Esophagus (tissue), 2 donors: ENCODE results near the gene SHISA9. TPM values are rescaled to one million over a fixed set of nuclear protein-coding genes. Genes with fewer than 3 reads are reported as not detected.

Experiments used
- H3K27ac ChIP-seq, 2 donors: one replicate each; pipeline ENCODE4 v1.5.1; 2013; ENCODE audit warnings: low read depth in 2 of 2, mild to moderate bottlenecking in 2 of 2, inconsistent platforms in 1 of 2, low read length in 1 of 2, moderate library complexity in 1 of 2
- H3K27me3 ChIP-seq, 2 donors: one replicate each; pipeline ENCODE4 v1.6.1; 2013; ENCODE audit warnings: low read length in 2 of 2, control low read depth in 1 of 2, mild to moderate bottlenecking in 1 of 2; ENCODE audit not compliant: insufficient read depth in 2 of 2, control insufficient read depth in 1 of 2
- H3K36me3 ChIP-seq, 2 donors: one replicate each; pipeline ENCODE4 v1.6.1; 2013; ENCODE audit warnings: low read length in 1 of 2; ENCODE audit not compliant: control insufficient read depth in 2 of 2, insufficient read depth in 2 of 2
- H3K4me1 ChIP-seq, 2 donors: one replicate each; pipeline ENCODE4 v1.6.1; 2013; ENCODE audit warnings: low read length in 1 of 2; ENCODE audit not compliant: control insufficient read depth in 2 of 2, insufficient read depth in 2 of 2
- H3K4me3 ChIP-seq, 2 donors: one replicate each; pipeline ENCODE4 v1.5.1; 2013; ENCODE audit warnings: low read length in 2 of 2, mild to moderate bottlenecking in 2 of 2, low read depth in 1 of 2, moderate library complexity in 1 of 2
- H3K9me3 ChIP-seq, 2 donors: one replicate each; pipeline ENCODE4 v1.6.1; 2013; ENCODE audit warnings: mild to moderate bottlenecking in 2 of 2, low read depth in 1 of 2, low read length in 1 of 2, moderate library complexity in 1 of 2; ENCODE audit not compliant: control insufficient read depth in 2 of 2, insufficient read depth in 1 of 2
- WGBS, 2 donors: extraction: QIAGEN DNeasy Blood & Tissue Kit; methylation state at CpG; one replicate each; pipeline ENCODE4 v1.1.7; 2013; 5-methylcytosine and 5-hydroxymethylcytosine counted together
- polyA plus RNA-seq, 2 donors: library from polyadenylated mRNA; stranded (reverse); fragments of 200-250 nt; gene quantifications; one replicate each; pipeline ENCODE4 v1.2.3, GENCODE V29; 2013
- donor health status: healthy with polysubstance abuse.
- donor health status: Bipolar disorder and iron deficiency.

SHISA9 gene
- polyA plus RNA-seq, 2 donors: 0.04 to 0.07 TPM

DNA sequence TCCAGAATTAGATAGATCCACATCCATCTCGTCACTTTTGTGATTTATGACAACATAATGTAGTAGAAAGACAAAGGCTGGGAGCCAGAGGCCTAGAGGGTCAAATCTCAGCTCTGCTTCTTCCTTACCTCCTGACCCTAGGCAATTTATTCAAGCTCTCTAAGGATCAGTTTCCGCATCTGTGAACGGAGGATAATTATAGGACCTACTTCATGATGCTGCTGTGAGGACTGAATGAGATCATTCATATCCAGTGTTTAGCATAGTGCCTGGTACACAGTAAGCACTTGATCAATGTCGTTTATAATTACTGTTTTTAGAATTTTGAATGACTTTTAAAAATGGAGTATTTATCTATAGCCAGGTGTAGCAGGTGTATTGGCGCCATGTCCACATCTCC lies 128.4 kb downstream of the SHISA9 start:
- H3K36me3 ChIP-seq: no peaks in the 10 kb centered on the region
- no peak overlapping the region for H3K27ac ChIP-seq
- no peak overlapping the region for H3K4me3 ChIP-seq
- 63 to 67% methylated on average over 5 of the region's 5 CpGs for WGBS, 2 donors
- no peaks in the 10 kb centered on the region for H3K9me3 ChIP-seq
- no peaks in the 10 kb centered on the region for H3K4me1 ChIP-seq
- peaks cover 0 to 3% of the 10 kb centered on the region in 2 donors for H3K27me3 ChIP-seq

DNA sequence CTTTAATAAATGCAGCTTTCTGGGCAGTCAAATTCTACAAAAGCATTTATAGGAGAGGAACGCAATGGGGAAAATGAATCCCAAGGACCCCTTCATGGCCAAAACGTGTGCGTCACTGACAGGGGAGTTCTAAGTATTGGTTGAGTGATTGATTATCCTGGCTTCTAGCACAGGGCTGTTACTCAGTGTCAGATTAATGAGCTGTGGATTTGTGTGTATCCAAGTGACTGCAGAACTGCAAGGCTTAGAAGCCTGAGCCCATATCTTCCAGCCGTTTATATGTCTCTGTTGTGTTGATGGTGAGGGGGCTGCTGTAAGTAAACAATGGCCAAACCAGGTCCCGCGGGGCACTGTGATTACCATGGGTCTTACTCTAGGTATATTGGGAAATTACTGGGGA lies 129.4 kb downstream of the SHISA9 start:
- Histone ChIP-seq H3K4me3 (no peak overlapping the region), H3K4me1 (no peaks in the 10 kb centered on the region), H3K27ac (no peak overlapping the region), H3K36me3 (no peaks in the 10 kb centered on the region), H3K9me3 (no peaks in the 10 kb centered on the region), H3K27me3 (peaks cover 0 to 3% of the 10 kb centered on the region in 2 donors)
- WGBS, 2 donors: 43 to 49% methylated on average over 6 of the region's 6 CpGs

- Histone ChIP-seq H3K36me3 (no peaks in the 10 kb centered on the region), H3K4me1 (no peaks in the 10 kb centered on the region), H3K9me3 (no peaks in the 10 kb centered on the region), H3K4me3 (no peak overlapping the region), H3K27ac (no peak overlapping the region), H3K27me3 (peaks cover 0 to 3% of the 10 kb centered on the region in 2 donors)
- 82 to 91% methylated on average over 5 of the region's 5 CpGs for WGBS, 2 donors
Measured at GRCh38 chr16:13032911-13033310, 131.5 kb downstream of the SHISA9 start.

GRCh38 chr16:13036600-13036999 lies 135.2 kb downstream of the SHISA9 start:
- Histone ChIP-seq H3K4me1 (no peaks in the 10 kb centered on the region), H3K9me3 (no peaks in the 10 kb centered on the region), H3K36me3 (no peaks in the 10 kb centered on the region), H3K4me3 (no peak overlapping the region), H3K27ac (no peak overlapping the region), H3K27me3 (peaks cover 0 to 2% of the 10 kb centered on the region in 2 donors)
- WGBS, 2 donors: 9 to 11% methylated on average over 4 of the region's 4 CpGs

GRCh38 chr16:13038591-13038990 lies 137.2 kb downstream of the SHISA9 start:
- no peak overlapping the region for H3K27ac ChIP-seq
- 62 to 64% methylated on average over 3 of the region's 3 CpGs for WGBS, 2 donors
- no peaks in the 10 kb centered on the region for H3K4me1 ChIP-seq
- H3K4me3 ChIP-seq: no peak overlapping the region
- H3K36me3 ChIP-seq: no peaks in the 10 kb centered on the region
- H3K9me3 ChIP-seq: peaks cover 0 to 3% of the 10 kb centered on the region in 2 donors
- no peaks in the 10 kb centered on the region for H3K27me3 ChIP-seq

DNA sequence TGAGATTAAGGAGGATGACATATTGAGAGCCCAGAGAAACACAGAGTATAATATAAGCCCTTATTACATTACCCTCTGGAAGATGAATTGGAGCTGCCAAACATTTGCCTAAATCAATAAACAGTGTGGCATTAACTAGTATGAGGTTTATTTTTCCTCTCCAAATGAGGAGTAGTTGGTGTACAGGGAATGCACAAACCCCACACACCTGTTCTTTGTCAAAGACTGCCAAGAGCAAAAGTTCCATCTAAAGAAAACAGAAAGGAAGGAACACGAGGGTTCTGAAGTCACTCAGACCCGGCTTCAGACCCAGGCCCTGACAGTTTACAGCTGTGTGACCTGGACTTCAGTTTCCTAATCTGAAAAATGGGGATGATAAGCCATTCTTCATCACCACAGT lies 138.1 kb downstream of the SHISA9 start:
- Histone ChIP-seq H3K27ac (no peak overlapping the region), H3K27me3 (no peaks in the 10 kb centered on the region), H3K4me1 (no peaks in the 10 kb centered on the region), H3K9me3 (peaks cover 0 to 3% of the 10 kb centered on the region in 2 donors), H3K4me3 (no peak overlapping the region), H3K36me3 (no peaks in the 10 kb centered on the region)
- WGBS, 2 donors: 29 to 45% methylated on average over 2 of the region's 2 CpGs

- no peak overlapping the region for H3K27ac ChIP-seq
- no peaks in the 10 kb centered on the region for H3K27me3 ChIP-seq
- no peaks in the 10 kb centered on the region for H3K36me3 ChIP-seq
- H3K9me3 ChIP-seq: peaks cover 0 to 3% of the 10 kb centered on the region in 2 donors
- no peaks in the 10 kb centered on the region for H3K4me1 ChIP-seq
- H3K4me3 ChIP-seq: no peak overlapping the region
- 54 to 55% methylated on average over 1 of the region's 1 CpG for WGBS, 2 donors
Measured at GRCh38 chr16:13041180-13041579, 139.8 kb downstream of the SHISA9 start.

DNA sequence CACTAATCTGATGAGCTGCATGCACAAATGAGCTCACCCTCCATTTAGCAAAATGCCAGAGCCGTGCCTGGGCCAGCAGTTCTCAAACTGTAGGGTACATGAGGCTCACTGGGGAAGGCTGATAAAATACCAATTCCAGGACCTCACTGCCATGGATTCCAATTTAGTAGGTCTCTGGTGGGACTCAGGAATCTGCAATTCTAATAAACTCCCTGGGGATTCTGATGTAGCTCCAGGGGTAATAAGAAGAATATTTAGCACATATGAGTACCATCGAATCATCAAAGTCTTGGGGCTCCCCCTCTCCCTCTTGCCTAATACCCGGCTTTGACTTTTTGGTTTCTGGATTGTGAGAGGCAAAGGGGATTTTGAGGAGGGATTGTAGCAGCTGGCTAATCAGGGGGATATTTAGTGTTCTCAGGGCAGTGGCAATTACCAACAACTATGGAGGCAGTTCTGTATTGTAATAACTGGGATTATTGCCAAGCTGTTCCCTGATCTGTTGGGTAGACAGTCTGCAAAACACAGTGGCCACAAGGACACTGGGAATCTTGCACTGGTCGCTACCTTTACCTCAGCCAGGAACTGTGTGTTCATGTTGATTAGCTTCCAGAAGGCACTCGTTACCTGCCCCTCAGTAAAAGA lies 140.4 kb downstream of the SHISA9 start:
- Histone ChIP-seq H3K9me3 (peaks cover 0 to 3% of the 10 kb centered on the region in 2 donors), H3K4me1 (no peaks in the 10 kb centered on the region), H3K36me3 (no peaks in the 10 kb centered on the region), H3K4me3 (no peak overlapping the region), H3K27me3 (no peaks in the 10 kb centered on the region), H3K27ac (no peak overlapping the region)
- 61 to 68% methylated on average over 5 of the region's 5 CpGs for WGBS, 2 donors

- peaks cover 0 to 3% of the 10 kb centered on the region in 2 donors for H3K9me3 ChIP-seq
- no peak overlapping the region for H3K27ac ChIP-seq
- no peaks in the 10 kb centered on the region for H3K4me1 ChIP-seq
- no peaks in the 10 kb centered on the region for H3K36me3 ChIP-seq
- no peak overlapping the region for H3K4me3 ChIP-seq
- H3K27me3 ChIP-seq: no peaks in the 10 kb centered on the region
Measured at GRCh38 chr16:13042291-13042685, 140.9 kb downstream of the SHISA9 start.

- Histone ChIP-seq H3K4me1 (no peaks in the 10 kb centered on the region), H3K4me3 (no peak overlapping the region), H3K27ac (no peak overlapping the region), H3K36me3 (no peaks in the 10 kb centered on the region), H3K27me3 (no peaks in the 10 kb centered on the region), H3K9me3 (peaks cover 4 to 5% of the 10 kb centered on the region in 2 donors)
- WGBS, 2 donors: 69 to 75% methylated on average over 3 of the region's 3 CpGs
Measured at GRCh38 chr16:13046061-13046821, 144.8 kb downstream of the SHISA9 start.
